NOMO-1 treated with DMSO at 0.1 percent for 48 hours (cell line): Measurements from ENCODE around the gene WNK1.
"Not testable (repeated sequence)": the region's sequence is repeated elsewhere in the genome, so short reads cannot be mapped to it uniquely, and the experiment has no call there.

Source experiments
- DNase-seq: peaks from one replicate; lab custom pipeline; 2025; ENCODE audit not compliant: unreplicated experiment; lab: John Stamatoyannopoulos, UW

WNK1 gene

GRCh38 chr12:810671-811415 lies 58.5 kb downstream of the WNK1 start:
- DNase-seq: no peak

- no peak for DNase-seq
Measured at GRCh38 chr12:812950-813349, 60.6 kb downstream of the WNK1 start.

- DNase-seq: not testable (repeated sequence)
Measured at GRCh38 chr12:817456-817855, 65.1 kb downstream of the WNK1 start.

GRCh38 chr12:817941-818600 lies 65.7 kb downstream of the WNK1 start:
- no peak for DNase-seq

- DNase-seq: no peak
Measured at GRCh38 chr12:818733-819132, 66.4 kb downstream of the WNK1 start.

GRCh38 chr12:820336-820735 lies 68.0 kb downstream of the WNK1 start:
- no peak for DNase-seq

GRCh38 chr12:823028-823698 lies 70.8 kb downstream of the WNK1 start:
- peak; percentile 93 for DNase-seq

- DNase-seq: no peak
Measured at GRCh38 chr12:826331-826730, 74.0 kb downstream of the WNK1 start.

GRCh38 chr12:828726-829395 lies 76.5 kb downstream of the WNK1 start:
- DNase-seq: no peak

- no peak for DNase-seq
Measured at GRCh38 chr12:830111-830867, 77.9 kb downstream of the WNK1 start.

GRCh38 chr12:835754-836518 lies 83.6 kb downstream of the WNK1 start:
- DNase-seq: peak; percentile 31

- no peak for DNase-seq
Measured at GRCh38 chr12:836952-837351, 84.6 kb downstream of the WNK1 start.

- DNase-seq: no peak
Measured at GRCh38 chr12:837548-837947, 85.2 kb downstream of the WNK1 start.

- no peak for DNase-seq
Measured at GRCh38 chr12:843609-844008, 91.2 kb downstream of the WNK1 start.

GRCh38 chr12:846421-846820 lies 94.0 kb downstream of the WNK1 start:
- no peak for DNase-seq

GRCh38 chr12:848173-848865 lies 95.9 kb downstream of the WNK1 start:
- DNase-seq: no peak

GRCh38 chr12:848882-849527 lies 96.6 kb downstream of the WNK1 start:
- no peak for DNase-seq

GRCh38 chr12:849733-850437 lies 97.5 kb downstream of the WNK1 start:
- DNase-seq: not testable (repeated sequence)
